ENCODE measurements around the gene MZT2B. TPM values are rescaled to one million over a fixed set of nuclear protein-coding genes. Genes with fewer than 3 reads are reported as not detected.
"Not testable (repeated sequence)": the region's sequence is repeated elsewhere in the genome, so short reads cannot be mapped to it uniquely, and the experiment has no call there.

The MZT2B gene
- total RNA-seq, 1 donor from 2014 or later = 59.7 TPM

GRCh38 chr2:130180404-130181324, 1.4 kb upstream of the MZT2B start:
- DNase-seq = not testable (repeated sequence)

- peak; percentile 95 for DNase-seq
Measured at GRCh38 chr2:130181325-130181879, 660 bp upstream of the MZT2B start, which contains the start of gene SMPD4. Gene SMPD4 (minus strand): TSS chr2:130181602. CDS start chr2:130176592, 5,010 bp downstream.

- DNase-seq = not testable (repeated sequence)
Measured at GRCh38 chr2:130182826-130183511, 907 bp downstream of the MZT2B start.

DNA sequence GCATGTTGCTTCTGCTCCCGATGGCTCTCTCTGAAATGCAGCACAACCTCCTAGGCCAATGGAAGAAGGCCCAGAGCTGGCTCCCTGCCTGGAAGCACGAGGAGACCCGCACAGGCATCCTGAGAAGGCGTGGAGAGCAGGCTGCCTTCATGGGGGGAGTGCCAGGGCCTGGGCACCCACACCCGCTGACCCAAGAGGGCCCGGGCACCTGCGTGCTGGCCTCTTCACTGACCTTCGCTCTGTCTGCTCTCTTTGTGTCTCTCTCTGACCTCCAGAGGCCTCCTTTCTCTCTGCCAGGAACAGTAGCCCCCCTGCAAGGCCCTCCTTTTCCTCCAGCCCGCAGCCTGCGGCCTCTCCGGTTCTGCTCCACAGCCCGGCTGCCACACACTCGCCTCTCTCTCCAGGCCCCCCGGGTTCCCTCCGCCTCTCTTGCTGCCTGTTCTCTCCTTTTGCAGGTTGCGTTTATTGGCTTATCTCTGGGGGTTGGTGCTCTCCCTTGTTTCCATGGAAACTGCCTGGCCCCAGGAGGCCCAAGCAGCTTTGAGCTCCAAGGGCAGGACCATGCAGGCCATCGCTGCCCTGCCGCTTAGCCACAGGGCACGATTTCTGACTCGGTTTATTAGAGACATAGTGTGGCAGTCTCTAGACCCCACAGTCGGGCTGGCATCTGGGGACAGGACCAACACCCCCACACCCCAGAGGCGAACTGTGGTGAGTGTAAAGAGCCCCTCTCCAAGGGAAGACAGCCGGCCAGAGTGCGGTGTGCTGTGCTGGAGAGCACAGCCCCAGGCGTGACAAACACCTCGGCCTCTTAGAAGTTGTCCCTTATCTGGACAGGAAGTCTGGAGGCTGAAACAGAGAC, 1.7 kb downstream of the MZT2B start:
- no peak for DNase-seq

DNA sequence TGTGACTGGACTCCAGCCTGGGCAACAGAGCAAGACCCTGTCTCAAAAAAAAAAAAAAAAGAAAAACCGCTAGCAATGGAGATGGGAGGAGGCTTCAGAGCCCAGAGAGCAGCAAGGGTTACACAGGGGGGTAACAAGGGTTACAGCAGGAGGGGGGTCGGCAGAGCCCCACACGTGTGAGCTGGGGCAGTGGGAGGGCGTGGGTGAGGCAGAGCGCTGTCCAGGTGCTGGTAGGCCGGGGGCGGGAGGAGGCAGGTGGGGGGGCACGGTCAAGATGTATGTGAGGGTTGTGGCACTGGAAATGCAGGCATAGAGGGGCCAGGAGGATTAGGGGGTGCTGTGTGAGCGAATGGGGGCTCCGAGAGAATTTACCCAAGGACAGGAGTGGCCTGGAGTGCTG, 3.4 kb downstream of the MZT2B start:
- no peak for DNase-seq

DNA sequence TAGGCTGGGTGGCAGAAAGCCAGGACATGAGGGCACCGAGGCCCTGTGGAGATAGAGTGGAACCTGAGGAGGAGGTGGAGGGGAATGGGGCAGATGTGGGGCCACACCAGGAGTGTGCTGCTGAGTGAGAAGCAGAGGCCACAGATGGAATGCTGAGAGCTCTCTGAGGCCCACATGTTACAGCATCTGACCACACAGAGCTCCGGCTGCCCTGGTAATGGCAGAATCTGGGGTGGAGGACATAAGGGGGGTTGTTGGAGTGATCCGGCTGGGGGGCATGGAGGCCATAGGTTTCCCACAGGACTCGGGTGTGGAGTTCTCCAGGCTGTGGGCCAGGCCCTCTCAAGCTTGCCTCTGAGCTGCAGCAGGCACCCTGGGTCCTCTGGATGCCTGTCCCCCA, 3.8 kb downstream of the MZT2B start:
- no peak for DNase-seq

DNA sequence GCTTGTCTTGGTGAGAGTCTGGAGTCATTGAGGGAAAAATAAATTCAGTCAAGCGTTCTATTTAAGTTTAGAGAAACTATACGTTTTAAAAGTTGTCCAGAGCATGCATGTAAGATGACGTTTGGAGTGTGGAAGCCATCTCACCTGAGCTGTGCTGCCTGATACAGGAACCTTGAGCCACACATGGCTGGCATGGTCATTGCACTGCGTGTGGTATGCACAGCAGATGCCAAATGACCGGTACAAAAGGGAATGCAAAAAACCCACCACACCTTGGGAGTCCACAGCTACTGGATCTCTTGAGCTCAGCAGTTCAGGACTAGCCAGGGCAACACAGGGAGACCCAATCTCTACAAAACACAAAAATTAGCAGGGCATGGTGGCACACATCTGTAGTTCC, 4.3 kb downstream of the MZT2B start:
- DNase-seq = no peak

DNA sequence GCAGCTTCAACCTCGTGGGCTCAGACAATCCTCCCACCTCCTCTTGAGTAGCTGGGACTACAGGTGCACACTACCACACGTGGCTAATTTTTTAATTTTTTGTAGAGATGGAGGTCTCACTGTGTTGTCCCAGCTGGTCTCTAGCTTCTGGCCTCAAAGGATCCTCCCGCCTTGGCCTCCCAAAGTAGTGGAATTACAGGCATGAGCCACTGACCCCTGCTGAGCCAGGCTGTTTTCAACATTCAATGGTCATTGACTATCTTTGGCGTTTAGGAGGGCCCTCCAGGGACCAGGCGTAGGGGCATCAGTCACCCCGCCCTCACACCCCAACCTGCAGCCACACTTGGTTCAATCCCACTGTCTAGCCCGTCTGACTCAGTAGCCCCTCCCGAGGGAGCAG, 5.2 kb downstream of the MZT2B start:
- no peak for DNase-seq

- DNase-seq = not testable (repeated sequence)
Measured at GRCh38 chr2:130187859-130188792, 6.1 kb downstream of the MZT2B start.

GRCh38 chr2:130188958-130189357, 6.9 kb downstream of the MZT2B start:
- DNase-seq = not testable (repeated sequence)

DNA sequence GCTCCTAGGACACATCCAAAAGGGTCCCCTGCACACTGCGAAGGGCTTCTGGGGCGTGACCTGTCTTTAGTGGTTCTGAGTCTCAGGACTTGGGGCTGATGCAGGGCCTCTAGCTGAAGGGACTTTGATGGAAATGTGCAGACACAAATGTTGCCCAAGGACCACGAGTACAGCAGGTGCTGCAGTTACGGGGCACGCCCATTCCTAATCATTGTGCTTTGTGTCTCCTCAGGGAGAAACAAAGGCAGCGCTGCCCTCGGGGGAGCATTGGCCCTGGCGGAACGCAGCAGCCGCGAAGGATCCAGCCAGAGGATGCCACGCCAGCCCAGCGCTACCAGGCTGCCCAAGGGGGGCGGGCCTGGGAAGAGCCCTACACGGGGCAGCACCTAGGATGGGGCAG, 8.2 kb downstream of the MZT2B start:
- DNase-seq = no peak

DNA sequence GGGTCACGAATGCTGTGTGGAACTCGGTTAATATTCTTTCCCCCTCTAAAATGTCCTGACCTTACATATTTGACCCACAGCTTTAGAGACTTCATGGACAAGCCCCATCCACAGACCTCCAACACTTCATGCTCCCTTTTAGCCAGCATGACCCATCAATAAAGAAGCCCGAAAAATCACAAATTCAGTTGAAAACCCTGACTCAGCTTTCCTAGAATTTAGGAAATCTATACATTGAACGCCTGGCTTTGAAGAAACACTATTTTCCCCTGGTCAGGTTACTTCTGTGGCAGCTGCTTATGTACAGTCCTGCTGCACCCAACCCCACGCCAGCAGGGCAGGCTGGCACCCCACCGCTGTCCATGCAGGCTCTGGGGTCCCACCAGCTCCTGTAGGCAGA, 9.3 kb downstream of the MZT2B start:
- DNase-seq = not testable (repeated sequence)

DNA sequence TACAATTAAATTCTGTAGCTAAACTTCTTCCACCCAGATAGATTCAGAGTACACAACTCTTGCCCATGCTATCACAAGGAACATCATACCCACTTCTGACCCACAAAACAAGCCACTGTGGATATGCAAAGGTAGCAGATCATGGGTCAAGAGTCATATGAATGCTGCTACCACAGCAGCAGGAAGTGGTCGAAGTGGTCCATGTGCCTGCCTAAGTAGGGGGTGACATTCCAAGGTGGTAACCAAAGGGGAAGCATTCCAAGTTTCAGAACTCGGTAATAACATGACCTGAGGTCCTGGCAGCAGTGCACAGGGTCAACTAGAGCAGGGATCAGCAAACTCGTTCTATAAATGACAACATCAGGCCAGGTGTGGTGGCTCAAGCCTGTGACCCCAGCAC, 10.4 kb downstream of the MZT2B start:
- not testable (repeated sequence) for DNase-seq

- not testable (repeated sequence) for DNase-seq
Measured at GRCh38 chr2:130193824-130194223, 11.8 kb downstream of the MZT2B start.

- not testable (repeated sequence) for DNase-seq
Measured at GRCh38 chr2:130195089-130195635, 13.1 kb downstream of the MZT2B start.

GRCh38 chr2:130196052-130196451, 14.0 kb downstream of the MZT2B start:
- not testable (repeated sequence) for DNase-seq

- DNase-seq = no peak
Measured at GRCh38 chr2:130198343-130198742, 16.3 kb downstream of the MZT2B start, which contains the start of gene TUBA3E. Gene TUBA3E (minus strand): TSS chr2:130198439. CDS start chr2:130198360, 79 bp downstream.

- not testable (repeated sequence) for DNase-seq
Measured at GRCh38 chr2:130202518-130202917, 20.5 kb downstream of the MZT2B start.

- DNase-seq = not testable (repeated sequence)
Measured at GRCh38 chr2:130203150-130203549, 21.1 kb downstream of the MZT2B start.

GRCh38 chr2:130207051-130207450, 25.0 kb downstream of the MZT2B start:
- not testable (repeated sequence) for DNase-seq

All from skin of body (tissue), 2 donors.